ENCODE data around the gene RASA3. TPM values are rescaled to one million over a fixed set of nuclear protein-coding genes. Genes with fewer than 3 reads are reported as not detected.
"Not testable (repeated sequence)": the region's sequence is repeated elsewhere in the genome, so short reads cannot be mapped to it uniquely, and the experiment has no call there.

The RASA3 gene
- total RNA-seq, 1 donor from 2014 or later: 30.7 TPM

GRCh38 chr13:114127473-114128347 lies 4.7 kb downstream of the RASA3 start:
- no peak for DNase-seq (ENCODE audit: low read depth in 2 of 2)

- no peak for DNase-seq (ENCODE audit: low read depth in 2 of 2)
Observed at GRCh38 chr13:114126789-114127472, 5.5 kb downstream of the RASA3 start.

- not testable (repeated sequence) for DNase-seq (ENCODE audit: low read depth in 2 of 2)
Observed at GRCh38 chr13:114126086-114126485, 6.3 kb downstream of the RASA3 start.

GRCh38 chr13:114125589-114125988 lies 6.8 kb downstream of the RASA3 start:
- no peak for DNase-seq (ENCODE audit: low read depth in 2 of 2)

GRCh38 chr13:114124921-114125320 lies 7.5 kb downstream of the RASA3 start:
- peak in 1 of 2 donors; percentile 47 for DNase-seq (ENCODE audit: low read depth in 2 of 2)

GRCh38 chr13:114124431-114124830 lies 8.0 kb downstream of the RASA3 start:
- no peak for DNase-seq (ENCODE audit: low read depth in 2 of 2)

- no peak for DNase-seq (ENCODE audit: low read depth in 2 of 2)
Observed at GRCh38 chr13:114123876-114124275, 8.5 kb downstream of the RASA3 start.

GRCh38 chr13:114123448-114123847 lies 9.0 kb downstream of the RASA3 start:
- DNase-seq (ENCODE audit: low read depth in 2 of 2): no peak

GRCh38 chr13:114122591-114123211 lies 9.7 kb downstream of the RASA3 start:
- DNase-seq (ENCODE audit: low read depth in 2 of 2): no peak

- DNase-seq (ENCODE audit: low read depth in 2 of 2): no peak
Observed at GRCh38 chr13:114122127-114122511, 10.3 kb downstream of the RASA3 start.

- no peak for DNase-seq (ENCODE audit: low read depth in 2 of 2)
Observed at GRCh38 chr13:114121496-114122126, 10.8 kb downstream of the RASA3 start.

- no peak for DNase-seq (ENCODE audit: low read depth in 2 of 2)
Observed at GRCh38 chr13:114121031-114121430, 11.4 kb downstream of the RASA3 start.

- no peak for DNase-seq (ENCODE audit: low read depth in 2 of 2)
Observed at GRCh38 chr13:114120591-114121011, 11.8 kb downstream of the RASA3 start.

GRCh38 chr13:114119196-114119595 lies 13.2 kb downstream of the RASA3 start:
- DNase-seq (ENCODE audit: low read depth in 2 of 2): peak; percentile 84 to 95

GRCh38 chr13:114118511-114119123 lies 13.8 kb downstream of the RASA3 start:
- peak; percentile 82 to 94 for DNase-seq (ENCODE audit: low read depth in 2 of 2)

- DNase-seq (ENCODE audit: low read depth in 2 of 2): no peak
Observed at GRCh38 chr13:114118086-114118485, 14.3 kb downstream of the RASA3 start.

GRCh38 chr13:114117341-114117874 lies 15.0 kb downstream of the RASA3 start:
- DNase-seq (ENCODE audit: low read depth in 2 of 2): not testable (repeated sequence)

GRCh38 chr13:114116734-114117133 lies 15.7 kb downstream of the RASA3 start:
- DNase-seq (ENCODE audit: low read depth in 2 of 2): no peak

GRCh38 chr13:114115796-114116195 lies 16.6 kb downstream of the RASA3 start:
- DNase-seq (ENCODE audit: low read depth in 2 of 2): no peak

- DNase-seq (ENCODE audit: low read depth in 2 of 2): peak in 1 of 2 donors; percentile 88
Observed at GRCh38 chr13:114115191-114115671, 17.2 kb downstream of the RASA3 start.

GRCh38 chr13:114114666-114115065 lies 17.8 kb downstream of the RASA3 start:
- not testable (repeated sequence) for DNase-seq (ENCODE audit: low read depth in 2 of 2)
